ENCODE results near the gene RHBG. TPM values are rescaled to one million over a fixed set of nuclear protein-coding genes. Genes with fewer than 3 reads are reported as not detected.

Gene RHBG
- total and polyA plus RNA-seq, 2 of the 4 experiments (the other 2 are of a cell fraction), result not detected

DNA sequence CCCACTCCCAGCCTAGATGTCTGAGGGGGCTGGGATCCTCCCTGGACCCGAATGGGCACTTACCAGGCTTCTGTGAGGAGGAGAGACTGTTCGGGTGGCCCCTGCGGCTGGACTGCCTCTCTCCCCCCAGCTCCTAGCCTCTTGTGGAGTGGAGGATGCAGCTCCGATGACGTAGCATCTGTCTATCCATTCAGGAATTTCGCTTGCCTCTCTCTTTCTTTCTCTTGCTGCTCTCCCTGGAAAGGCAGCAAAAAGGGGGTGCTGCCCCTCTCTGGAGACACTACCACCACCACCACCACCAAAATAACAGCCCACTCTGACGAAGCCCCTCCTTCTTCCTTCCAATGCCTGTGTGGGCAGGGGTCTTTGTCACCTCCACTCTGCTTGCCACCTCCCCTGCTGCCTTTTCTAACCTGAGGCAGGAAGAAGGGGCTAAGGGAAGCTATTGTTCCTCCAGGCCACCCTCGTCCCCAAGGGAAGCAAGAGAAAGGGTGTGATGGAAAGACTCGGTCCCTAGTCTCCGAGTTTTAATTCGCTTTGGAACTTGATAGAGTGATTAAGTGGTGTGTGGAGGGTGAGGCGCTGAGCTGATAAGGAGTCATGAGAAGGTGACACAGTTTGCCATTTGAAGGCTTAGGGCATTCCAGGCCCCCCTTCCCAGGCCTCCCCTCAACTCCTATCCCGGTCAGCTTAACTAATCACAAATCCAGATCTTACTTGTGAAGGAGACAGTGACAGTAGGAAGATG is 60.5 kb downstream of the RHBG start:
- ChIA-PET POLR2A (ENCODE audit: unreplicated experiment) (no interaction called here), CTCF (no interaction called here)
- Histone ChIP-seq H3K79me1 (ENCODE audit: low read depth in 1 of 2, low read length in 2 of 2) (no peaks in the 10 kb centered on the region), H4K8ac (ENCODE audit: low read depth in 2 of 2, low read length in 2 of 2) (no peak overlapping the region), H3K4ac (ENCODE audit: low read depth, low read length) (no peak overlapping the region), H3K36me3 (ENCODE audit: control insufficient read depth, insufficient read depth, low read length) (no peaks in the 10 kb centered on the region), H4K5ac (ENCODE audit: low read depth, low read length) (no peak overlapping the region), H3K56ac (ENCODE audit: extremely low read depth, insufficient read depth, low read length) (no peak overlapping the region), H2BK120ac (ENCODE audit: low read depth, low read length) (no peak overlapping the region), H3K4me3 (ENCODE audit: insufficient read depth, low read depth, low read length) (no peak overlapping the region), H2AFZ (replicated peaks; ENCODE audit: low read length, poor library complexity) (peak overlapping the region; percentile 36), H2BK15ac (ENCODE audit: low read depth, low read length) (no peak overlapping the region), H4K20me1 (ENCODE audit: insufficient read depth, low read length) (0 out of 2 replicates have a peak, but pooled peaks cover 3% of the 10 kb centered on the region), H3K9ac (ENCODE audit: low read depth, low read length) (no peak overlapping the region), H3K27me3 (ENCODE audit: control insufficient read depth, insufficient read depth, low read length) (peaks cover 91% of the 10 kb centered on the region), H3K9me3 (ENCODE audit: control insufficient read depth, insufficient read depth, low read length) (no peaks in the 10 kb centered on the region; the same call in none of the 2 replicates), H2AK9ac (replicated peaks; ENCODE audit: low read depth, low read length, poor library complexity) (no peak overlapping the region), H3K9me1 (ENCODE audit: insufficient read depth, low read length) (no peaks in the 10 kb centered on the region), H3K14ac (replicated peaks; ENCODE audit: low read depth, low read length) (no peak overlapping the region), H3K18ac (ENCODE audit: low read depth, low read length) (no peak overlapping the region), H3K27ac (ENCODE audit: insufficient read depth, low read length) (no peak overlapping the region), H3K23ac (ENCODE audit: low read depth, low read length) (peak overlapping the region; percentile 38; the same call in 1 of the 2 replicates), H2BK20ac (ENCODE audit: low read depth, low read length) (no peak overlapping the region), H2AK5ac (ENCODE audit: low read depth, low read length) (no peak overlapping the region), H2BK5ac (ENCODE audit: low read depth, low read length, poor library complexity, severe bottlenecking) (no peak overlapping the region), H3K4me1 (ENCODE audit: control insufficient read depth, insufficient read depth, low read length) (no peaks in the 10 kb centered on the region), H4K91ac (ENCODE audit: insufficient read depth, low read depth, low read length) (no peak overlapping the region), H3K4me2 (ENCODE audit: low read depth, low read length) (no peak overlapping the region)
- intact Hi-C loops (cut with micrococcal nuclease), result no loop called here
- TF ChIP-seq, protein P1, sequence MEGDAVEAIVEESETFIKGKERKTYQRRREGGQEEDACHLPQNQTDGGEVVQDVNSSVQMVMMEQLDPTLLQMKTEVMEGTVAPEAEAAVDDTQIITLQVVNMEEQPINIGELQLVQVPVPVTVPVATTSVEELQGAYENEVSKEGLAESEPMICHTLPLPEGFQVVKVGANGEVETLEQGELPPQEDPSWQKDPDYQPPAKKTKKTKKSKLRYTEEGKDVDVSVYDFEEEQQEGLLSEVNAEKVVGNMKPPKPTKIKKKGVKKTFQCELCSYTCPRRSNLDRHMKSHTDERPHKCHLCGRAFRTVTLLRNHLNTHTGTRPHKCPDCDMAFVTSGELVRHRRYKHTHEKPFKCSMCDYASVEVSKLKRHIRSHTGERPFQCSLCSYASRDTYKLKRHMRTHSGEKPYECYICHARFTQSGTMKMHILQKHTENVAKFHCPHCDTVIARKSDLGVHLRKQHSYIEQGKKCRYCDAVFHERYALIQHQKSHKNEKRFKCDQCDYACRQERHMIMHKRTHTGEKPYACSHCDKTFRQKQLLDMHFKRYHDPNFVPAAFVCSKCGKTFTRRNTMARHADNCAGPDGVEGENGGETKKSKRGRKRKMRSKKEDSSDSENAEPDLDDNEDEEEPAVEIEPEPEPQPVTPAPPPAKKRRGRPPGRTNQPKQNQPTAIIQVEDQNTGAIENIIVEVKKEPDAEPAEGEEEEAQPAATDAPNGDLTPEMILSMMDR (conservative IDR thresholded peaks at IDR 0.05; ENCODE audit: low read depth, low read length), result no peak
- 0% methylated on average over 1 of the region's 13 CpGs; no CpG with 5 or more reads in 1 of the 2 experiments for WGBS, 2 experiments (ENCODE audit: extremely low coverage in 2 of 2, insufficient read length in 1 of 2)
- in situ Hi-C loops (cut with MboI; ENCODE audit: low sequenced_read_pairs), result no loop called here
- no peak for ATAC-seq (ENCODE audit: low read depth)
- dilution Hi-C loops (cut with HindIII; ENCODE audit: low sequenced_read_pairs, unreplicated experiment), result no loop called here
- BruUV-seq (replicated peaks), result no TSS peak
- no peak for DNase-seq

Data from IMR-90 (cell line).